Effector CD4-positive, alpha-beta T cell (primary cell): ENCODE results near the gene NAA50.
A peak's percentile ranks its signal among the peaks of the same experiment; 100 is the strongest.

Experiments
- DNase-seq: peaks from one replicate; pipeline ENCODE4 v3.0.0-alpha.2; 2020
- total RNA-seq: gene quantifications from one replicate; lab custom pipeline; 2026; lab: John Stamatoyannopoulos, UW

The NAA50 gene
- 94.2 reads per million, percentile 81 among the genes with 10 or more reads in this experiment for total RNA-seq

DNA sequence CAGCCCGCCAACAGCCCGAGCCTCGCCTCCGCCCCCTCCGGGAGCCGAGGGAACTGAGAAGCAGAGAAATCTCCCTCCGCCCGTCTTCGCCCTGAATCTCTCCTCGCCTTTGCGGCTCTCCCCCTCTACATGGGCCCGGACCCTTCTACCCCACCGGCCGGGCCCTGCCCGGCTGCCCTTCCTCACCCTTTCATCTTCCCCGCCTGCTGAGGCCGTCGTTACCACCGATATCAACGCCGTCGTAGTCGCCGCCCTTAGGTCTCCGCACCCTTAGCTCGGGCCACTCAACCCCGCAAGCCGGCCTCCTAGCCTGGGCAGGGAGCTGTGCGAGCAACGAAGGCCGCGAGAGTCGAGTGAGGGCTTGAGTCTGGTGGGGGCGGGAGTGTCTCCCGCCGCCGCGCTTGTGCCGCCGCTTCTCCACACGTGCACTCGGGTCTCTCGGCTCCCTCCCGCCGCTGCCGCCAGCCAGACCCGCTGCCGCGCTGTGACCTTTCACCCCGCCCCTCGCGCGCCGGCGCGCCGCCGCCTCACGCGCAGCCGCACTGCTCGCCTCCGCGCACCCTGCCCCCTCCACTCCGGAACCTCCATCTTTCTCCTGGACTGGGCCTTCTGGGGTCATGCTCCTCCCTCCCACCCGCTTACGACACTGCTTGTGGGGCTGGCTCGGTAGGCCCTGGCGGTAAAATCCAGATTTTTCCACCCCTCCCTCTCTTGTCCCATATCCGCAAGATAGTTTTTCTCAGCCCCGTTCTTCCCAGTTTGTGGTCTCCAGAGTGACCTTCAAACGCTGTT, at the start of gene NAA50:
NAA50 (minus strand) TSS at position 494 of the 792 bp plus-strand sequence; CDS start at position 194, 300 bp downstream.
- peak; percentile 87 for DNase-seq

DNA sequence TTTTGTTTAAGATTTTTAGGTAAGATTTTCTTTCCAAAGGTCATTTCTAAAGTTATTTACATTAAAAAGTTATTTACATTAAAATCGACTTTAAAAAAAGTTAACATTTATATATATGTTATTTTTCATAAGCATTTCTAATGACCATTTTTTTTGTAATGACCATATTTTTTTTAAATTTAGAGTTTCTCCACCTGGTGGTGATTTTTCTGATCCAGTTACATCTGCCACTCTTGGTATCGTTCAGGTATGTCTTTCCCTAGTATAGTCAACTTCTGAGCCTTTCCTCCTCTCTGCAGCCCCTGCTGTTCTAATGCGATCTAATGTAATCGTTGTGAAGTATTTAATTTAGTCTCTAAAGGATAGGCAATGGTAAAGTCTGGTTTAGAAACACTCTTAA, 49.6 kb upstream of the NAA50 start:
- no peak for DNase-seq

DNA sequence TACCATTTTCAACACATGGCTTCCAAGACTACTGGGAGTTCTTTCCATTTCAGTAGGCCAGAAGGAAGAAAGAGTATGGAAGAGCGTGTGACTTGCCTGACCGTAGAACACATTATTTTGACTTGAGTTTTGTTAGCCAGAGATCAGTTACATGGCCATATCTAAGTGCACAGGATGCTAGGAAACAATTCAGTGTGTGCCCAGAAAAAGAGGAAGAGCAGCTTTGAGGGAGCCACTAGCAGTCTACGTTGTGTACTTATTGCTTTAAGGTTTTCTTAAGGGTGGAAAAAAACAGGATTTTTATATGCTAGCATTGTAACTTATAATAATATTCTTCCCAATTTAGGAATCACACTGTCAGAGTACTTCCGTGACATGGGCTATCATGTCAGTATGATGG, 48.5 kb upstream of the NAA50 start:
- no peak for DNase-seq

DNA sequence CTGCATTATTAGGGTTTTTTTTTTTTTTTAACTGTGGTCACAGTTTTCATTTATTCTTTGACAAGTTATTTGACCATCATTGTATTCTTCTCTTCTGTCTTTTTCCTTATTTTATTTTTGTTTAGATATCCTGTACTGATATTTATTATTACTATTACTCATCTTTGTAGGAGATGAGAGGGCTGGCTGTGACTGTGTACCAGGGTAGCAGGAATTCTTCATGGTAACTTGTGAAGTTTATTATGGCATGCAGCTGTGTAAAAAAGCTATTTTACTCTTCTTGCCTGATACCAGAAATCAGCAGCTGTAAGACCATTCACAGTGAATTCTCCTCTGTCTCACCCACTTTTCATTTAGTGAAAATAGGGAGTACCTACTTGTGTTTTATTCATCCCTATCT, 45.3 kb upstream of the NAA50 start:
- no peak for DNase-seq

DNA sequence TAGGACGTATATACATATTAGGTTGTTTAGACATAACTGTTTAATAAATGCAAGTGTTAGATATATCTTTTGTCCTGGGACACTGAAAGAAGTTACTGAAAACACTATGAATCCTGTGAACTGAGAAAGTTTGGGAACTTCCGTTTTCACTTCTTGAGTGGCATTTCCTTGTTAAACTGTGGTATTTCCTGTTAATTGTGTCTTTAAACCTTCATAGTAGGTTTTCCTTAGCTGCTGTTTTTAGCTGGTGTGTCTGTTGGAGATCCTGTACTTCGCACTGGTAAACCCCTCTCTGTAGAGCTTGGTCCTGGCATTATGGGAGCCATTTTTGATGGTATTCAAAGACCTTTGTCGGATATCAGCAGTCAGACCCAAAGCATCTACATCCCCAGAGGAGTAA, 37.9 kb upstream of the NAA50 start:
- no peak for DNase-seq

DNA sequence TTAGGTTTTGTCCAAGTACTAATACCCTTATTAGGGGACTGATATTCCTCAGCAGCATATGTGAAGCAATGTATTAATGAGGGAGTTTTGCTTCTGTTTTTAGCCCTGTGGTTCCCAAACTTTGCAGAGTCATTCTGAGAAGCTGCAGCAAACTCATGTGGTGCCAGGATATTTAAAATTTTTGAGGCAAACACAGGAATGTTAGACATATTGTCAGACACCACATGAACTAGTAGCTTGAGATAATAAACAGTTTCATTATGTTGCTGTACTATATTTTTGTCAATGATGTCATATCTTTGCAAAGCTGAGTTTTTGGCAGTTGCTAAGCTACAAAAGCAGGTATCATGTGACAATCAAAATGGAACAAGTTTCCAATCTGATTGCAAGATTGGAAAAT, 37.4 kb upstream of the NAA50 start:
- no peak for DNase-seq

DNA sequence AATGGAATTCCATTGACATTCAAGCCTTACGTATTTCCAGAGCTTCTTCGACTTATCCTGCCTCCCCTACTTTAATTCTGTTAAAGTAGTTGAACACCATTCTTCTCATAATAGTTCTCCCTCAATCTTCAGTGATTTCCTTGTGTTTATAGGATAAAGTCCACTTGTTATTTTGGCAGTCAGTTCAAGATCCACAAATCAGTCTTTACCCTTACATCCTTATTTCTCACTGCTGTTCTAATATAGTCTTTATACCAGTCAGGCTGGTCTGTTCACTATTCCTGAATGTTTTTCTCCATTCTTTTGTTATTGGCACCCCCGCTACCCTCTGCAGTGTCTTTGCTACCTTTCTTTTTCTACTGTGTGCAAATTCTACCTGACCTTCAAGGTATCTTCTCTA, 30.5 kb upstream of the NAA50 start:
- no peak for DNase-seq

DNA sequence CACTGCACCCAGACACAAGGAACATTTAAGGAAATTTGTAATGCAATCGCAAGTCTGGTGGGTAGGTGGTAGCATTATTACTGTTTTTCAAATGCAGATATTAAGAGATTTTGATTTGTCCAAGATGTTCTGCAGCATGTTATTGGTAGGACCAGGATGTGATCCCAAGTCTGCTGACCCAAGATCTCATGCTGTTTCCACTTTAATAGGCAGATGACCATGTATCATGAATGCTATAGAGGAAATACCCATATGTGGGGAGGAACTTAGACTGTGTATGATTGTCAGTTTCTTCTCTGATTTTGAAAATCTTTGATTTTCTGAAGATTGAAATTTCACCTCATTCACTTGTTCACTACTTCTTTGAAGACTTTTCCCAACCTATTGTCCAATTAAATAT, 29.5 kb upstream of the NAA50 start:
- no peak for DNase-seq

DNA sequence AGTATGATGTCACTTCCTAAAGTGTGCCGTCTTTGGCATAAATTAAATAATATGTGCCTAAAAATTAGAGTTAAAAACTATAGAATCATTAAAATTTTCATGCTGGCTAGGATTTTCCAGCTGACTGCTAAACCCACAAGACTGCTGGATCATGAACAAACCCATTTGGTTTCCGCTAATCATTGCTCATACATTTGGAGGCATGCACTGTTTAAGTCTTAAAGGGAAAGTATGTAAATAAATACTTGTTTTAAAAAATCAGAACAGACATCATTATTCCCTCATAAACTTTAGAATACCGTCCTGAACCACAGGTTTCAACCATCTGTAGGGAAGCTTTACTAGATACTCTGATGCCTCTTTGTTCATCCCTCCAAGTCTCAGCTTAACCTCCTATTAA, 27.3 kb upstream of the NAA50 start:
- DNase-seq, result no peak

DNA sequence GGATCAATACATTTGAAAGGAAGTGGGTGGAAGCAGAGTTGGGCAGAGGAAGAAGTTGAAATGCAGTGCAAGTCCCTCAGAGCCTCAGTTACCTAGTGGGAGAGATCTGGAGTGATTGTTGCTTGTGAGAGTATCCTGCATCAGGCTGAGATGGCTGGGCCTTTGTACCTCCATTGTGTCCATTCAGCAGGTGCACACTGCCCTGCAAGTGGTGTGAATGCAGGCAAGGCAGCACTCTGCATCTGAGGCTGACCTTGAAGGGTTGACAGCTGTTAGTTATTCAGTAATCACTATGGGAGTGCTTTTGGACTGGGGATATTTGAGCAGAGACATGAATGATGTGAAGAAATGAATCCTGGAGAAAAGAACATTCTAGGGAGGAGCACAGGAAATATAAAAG, 25.9 kb upstream of the NAA50 start:
- DNase-seq, result no peak

DNA sequence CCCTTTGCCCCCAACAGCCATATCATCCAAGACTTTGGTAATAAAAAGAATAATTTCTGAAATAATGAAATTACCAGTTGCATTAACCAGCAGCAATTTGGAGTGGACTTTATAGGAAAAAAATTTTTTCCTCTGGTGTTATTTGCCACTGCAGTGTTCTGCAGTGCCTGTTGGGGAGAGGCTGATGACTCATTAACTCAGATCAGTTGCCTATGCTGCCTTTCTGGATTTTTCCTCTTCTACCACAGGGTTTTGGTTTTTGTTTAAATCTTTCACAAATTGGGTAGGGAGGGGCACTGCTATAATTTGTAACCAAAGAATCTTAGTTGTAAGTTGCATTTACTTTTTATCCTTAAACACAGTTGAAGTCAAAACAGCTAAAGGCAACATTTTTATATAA, 23.5 kb upstream of the NAA50 start:
- no peak for DNase-seq

DNA sequence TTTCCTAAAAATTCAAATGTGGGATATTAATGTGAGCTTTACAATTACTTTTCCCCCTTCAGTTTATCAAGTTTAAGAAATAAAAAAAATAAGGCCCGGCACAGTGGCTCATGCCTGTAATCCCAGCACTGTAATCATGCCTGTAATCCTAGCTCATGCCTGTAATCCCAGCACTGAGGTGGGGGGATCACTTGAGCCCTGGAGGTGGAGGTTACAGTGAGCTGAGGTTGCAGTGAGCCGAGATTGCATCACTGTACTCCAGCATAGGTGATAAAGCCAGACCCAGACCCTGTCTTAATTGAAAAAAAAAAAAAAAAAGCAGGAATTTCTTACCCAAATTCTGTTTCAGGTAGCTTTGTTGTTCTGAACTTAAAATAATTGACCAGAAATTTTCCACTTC, 18.6 kb upstream of the NAA50 start:
- no peak for DNase-seq

DNA sequence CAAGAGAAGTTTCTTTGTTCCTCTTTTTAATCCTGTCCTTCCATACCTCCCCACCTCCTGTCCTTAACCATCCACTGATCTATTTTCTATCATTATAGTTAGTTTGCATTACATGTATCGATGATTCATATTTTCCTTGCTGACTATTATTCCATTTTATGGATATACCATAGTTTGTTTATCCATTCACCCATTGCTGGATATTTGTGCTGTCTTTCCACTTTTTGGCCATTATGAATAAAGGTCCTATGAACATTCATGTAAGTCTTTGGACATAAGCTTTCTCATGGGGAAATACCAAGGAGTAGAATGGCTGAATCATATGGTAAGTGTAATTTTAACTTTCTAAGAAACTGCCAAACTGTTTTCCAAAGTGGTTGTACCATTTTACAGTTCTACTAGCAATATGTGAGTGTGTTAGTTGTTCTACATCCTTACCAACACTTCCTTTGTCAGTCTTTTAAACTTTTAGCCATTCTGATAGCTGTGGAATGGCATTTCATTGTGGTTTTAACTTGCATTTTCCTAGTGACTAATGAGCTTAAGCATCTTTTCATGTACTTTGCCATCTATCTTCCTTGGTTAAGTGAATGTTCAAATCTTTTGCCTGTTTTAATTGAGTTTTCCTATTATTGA, 12.5 kb upstream of the NAA50 start:
- DNase-seq, result no peak

DNA sequence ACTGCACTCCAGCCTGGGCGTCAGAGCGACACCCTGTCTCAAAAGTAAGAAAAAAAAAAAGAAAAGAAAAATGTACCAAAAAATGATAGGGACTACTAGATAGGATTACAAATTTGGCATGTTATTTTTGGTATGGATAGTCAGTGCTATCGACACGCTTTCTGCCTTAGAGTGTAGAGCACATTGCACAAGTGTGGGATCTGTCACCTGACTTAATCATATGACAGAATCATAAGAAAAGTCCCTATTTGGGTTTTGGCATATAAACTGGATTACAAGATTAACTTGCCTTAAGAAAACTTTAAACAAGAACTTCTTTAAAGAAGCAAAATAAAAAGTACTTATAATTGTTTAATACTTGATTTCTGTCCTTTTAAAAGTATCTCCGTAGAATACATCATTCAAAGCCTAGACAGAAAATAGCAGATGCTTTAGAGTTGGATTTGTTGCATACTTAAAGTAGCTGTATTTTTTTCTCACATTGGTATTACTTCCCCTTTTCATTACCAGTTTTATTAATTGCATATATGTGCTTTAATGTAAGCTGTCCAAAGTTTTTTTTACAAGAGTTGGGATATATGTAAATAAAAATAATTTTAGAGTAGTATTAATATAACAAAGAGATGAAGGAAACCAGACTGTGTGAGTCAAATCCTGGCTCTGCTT, 8.6 kb upstream of the NAA50 start:
- DNase-seq, result no peak

DNA sequence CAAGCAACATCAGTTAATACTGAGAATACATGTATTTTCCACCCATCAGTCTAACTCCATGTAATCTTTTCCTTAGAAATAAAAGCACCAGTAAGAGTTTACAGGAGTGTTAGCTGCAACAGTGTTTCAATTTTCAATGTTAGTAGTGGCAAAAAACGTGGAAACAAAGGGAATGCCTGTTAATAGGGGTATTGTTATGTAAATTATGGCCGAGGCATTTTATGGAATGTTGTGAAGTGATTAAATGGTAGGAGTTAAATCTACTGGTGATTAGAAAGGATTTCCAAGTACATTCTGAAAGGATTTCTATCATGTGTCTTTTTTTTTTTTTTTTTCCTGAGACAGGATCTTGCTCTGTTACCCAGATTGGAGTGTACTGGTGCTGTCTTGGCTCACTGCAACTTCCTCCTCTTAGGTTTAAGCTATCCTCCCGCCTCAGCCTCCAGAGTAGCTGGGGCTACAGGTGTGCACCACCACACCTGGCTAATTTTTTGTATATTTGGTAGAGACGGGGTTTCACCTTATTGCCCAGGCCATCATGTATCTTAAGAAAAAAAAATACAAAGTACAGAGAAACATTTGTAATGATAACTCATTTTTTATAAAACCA, 7.4 kb upstream of the NAA50 start:
- DNase-seq, result no peak

DNA sequence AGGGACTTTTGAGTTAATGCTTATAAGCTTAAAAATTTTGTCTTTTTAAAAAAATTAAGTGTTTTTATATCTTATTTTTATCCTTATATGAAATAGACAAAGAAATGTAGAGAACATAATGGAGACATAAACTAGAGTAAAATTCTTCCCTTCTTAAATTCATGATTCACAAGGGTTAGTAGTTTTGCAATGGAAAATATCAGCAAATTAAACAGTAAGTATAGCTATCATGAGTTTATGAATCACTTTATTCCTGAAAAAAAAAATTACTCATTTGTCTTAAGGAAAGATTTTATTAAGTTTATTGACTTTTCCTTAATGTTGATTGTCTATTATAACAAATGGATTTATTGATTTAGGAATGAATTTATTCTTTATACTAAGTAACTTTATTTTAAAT, 5.1 kb upstream of the NAA50 start:
- DNase-seq, result no peak

DNA sequence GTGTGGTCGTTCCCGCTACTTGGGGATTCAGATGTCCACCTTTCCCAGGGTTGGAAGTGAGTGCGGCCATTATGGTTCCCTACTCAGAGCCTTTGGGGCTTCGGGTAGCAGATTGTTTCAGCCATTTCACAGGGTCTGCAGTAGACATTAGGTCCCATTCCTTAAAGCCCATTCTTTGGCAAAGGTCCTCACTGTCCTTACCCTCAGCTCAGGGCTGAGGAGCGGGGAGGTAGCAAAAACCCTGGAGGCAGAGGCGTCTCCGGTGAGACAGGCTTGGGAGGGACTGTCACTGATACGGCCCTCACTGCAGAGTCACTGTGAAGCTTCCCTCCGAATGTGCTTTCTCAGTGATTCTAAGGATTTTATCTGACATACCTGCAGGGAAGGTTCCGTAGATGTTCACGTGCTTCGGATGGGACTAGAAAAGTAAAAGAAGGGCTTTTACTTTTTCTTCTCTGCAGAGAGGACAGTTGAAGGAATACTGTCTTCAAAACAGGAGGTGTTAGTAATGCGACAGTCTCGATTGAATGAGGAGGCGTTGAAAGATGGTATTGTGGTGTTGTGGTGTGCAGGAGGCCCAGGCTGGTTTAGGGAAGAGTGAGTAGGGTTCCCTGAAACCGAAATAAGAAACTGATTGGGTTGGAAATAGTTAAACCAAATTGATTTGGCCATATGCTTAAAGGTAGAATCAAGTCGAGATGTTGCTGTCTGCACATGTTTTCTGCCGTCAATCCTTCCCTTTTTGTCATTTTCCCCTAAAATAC, 1.4 kb upstream of the NAA50 start:
- no peak for DNase-seq

DNA sequence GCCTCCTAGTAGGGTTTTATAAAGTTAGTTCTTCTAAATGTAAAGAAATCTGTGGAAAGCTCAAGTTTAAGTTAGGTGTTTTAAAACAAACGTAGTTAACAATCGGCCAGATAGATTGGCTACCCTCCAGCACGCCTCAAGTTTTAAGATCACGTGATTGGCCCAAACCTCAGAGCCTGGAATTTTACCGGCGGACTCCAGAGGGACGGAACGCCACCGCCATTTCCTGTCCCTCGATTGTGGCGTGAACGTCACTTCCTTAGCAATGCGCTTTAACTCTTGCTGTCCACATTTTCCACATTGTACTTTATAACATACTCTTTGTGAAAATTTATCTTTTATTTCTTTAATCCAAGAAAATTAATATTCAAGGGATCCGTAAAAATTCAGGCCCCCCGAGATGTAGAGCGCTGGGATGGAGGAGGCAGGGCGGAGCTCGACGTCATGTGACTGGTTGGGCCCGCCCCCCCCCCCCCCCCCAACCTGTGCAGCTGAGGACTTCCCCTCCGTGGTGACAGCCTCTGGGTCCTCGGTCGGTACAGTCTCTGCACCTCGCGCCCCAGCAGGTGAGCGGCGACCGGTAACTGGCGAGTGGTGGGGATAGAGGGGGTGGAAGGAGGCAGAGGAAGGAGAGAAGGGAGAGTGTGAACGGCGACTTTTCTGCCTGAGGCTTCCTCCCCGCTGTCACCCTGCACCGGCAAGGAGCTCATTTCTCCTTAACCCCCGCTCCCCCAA, 666 bp upstream of the NAA50 start, which contains the start of gene ATP6V1A:
ATP6V1A (plus strand) TSS at position 488 of the 735 bp plus-strand sequence. CDS start 31,719 bp downstream, outside the sequence.
- DNase-seq, result peak; percentile 78

DNA sequence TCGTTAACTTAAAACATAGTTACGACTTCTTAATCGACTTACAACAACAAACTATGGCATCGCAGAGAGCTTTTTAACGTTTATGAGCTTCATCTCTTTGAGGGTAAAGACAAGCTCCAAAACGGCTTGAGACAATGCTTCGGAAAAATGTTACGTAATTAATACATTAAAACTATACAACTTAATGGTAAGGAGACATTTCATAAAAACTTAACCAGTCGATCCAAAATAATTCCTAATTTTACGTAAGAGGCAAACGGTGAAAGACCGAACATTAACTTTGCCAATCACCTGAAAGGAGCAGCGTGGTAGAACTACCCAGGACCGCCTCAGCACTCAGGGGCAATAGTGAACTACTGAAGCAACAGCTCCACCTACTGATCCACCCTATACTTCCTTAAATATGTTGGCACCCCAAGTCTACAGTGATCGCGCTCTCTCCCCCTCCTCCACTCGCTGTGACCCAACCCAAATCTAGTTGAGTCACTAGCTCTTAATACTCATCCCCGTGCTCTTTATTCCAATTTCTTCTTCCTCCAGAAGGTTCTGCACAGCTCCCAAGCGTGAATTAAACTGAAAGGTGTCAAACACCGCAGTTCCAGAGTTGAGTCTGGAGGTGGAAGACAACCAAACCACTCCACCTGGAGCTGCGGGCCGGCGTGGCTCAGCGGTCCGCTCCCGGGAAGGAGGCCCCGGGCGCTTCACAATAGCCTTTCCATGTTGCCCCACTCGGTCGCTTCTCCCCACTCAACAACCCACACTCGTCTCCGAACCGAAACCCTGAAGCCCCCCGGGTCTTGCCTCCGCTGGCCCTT, 901 bp downstream of the NAA50 start:
- peak; percentile 81 for DNase-seq

DNA sequence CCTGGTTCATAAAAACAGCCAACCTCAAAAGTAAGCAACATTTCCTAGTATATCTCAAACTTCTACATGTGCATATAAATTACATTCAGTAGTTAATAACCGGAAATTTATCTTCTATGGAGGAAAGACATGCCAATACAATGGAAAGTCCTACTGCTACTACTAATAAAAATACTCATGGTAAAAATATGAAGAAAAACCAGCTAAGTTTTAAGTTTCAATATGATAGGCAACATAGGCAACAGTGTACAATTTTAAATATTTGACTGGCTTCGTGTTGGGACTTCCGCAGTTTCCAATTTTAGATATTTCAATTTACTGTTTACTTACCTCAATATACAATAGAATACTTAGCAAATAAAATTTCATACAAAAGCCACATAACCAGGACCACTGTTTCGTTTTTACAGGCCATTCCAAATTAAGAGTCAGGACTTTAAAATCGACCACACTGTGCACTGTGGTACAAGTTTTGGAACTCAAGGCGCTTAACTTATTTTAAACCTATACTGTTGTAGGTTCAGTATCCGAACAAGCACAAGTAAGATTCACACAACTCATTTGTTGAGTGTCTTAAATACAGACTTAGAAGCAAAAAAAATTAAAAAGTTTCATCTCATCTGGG, 2.9 kb downstream of the NAA50 start:
- no peak for DNase-seq
